Measurements from ENCODE around the gene HPGDS. TPM values are rescaled to one million over a fixed set of nuclear protein-coding genes. Genes with fewer than 3 reads are reported as not detected.

Gene HPGDS
- total and polyA plus RNA-seq, 10 of the 15 experiments (the other 5 are each of a cell fraction or from before 2014, with no cell fraction given), result not detected

GRCh38 chr4:94262163-94263016 lies 80.2 kb downstream of the HPGDS start:
- no peak overlapping the region for H3K27ac ChIP-seq (ENCODE audit: control insufficient read depth, insufficient read depth)
- H3K79me2 ChIP-seq (ENCODE audit: control insufficient read depth, insufficient read depth, low read length), result no peaks in the 10 kb centered on the region
- no peak overlapping the region for H3K9ac ChIP-seq (ENCODE audit: control insufficient read depth, insufficient read depth, low read length)
- no peak for DNase-seq (ENCODE audit: low read depth, low spot score)
- no peak overlapping the region for H3K4me2 ChIP-seq (ENCODE audit: control insufficient read depth, insufficient read depth)
- 88% methylated on average over 5 of the region's 5 CpGs for WGBS (ENCODE audit: insufficient coverage, insufficient replicate concordance, low lambda C conversion rate, missing lambda C conversion rate)
- H3K9me3 ChIP-seq (replicated peaks; ENCODE audit: control insufficient read depth, insufficient read depth, low read length), result no peaks in the 10 kb centered on the region
- FAIRE-seq, result peak; percentile 35
- no peak for TF ChIP-seq MYC (IDR thresholded peaks at IDR 0.05; ENCODE audit: insufficient read depth, insufficient read length, insufficient replicate concordance, low read length, severe bottlenecking)
- no peak for TF ChIP-seq RUNX3 (IDR thresholded peaks at IDR 0.05; ENCODE audit: low read length)
- no peak for TF ChIP-seq SUPT20H (IDR thresholded peaks at IDR 0.05; ENCODE audit: borderline replicate concordance, control insufficient read depth, low read depth, low read length)
- TF ChIP-seq BMI1 (IDR thresholded peaks at IDR 0.05; ENCODE audit: borderline replicate concordance), result no peak
- TF ChIP-seq CHD4 (IDR thresholded peaks at IDR 0.05), result no peak
- TF ChIP-seq BRCA1 (IDR thresholded peaks at IDR 0.05; ENCODE audit: low read depth, low read length), result no peak
- TF ChIP-seq ASH2L (IDR thresholded peaks at IDR 0.05; ENCODE audit: borderline replicate concordance, low read depth), result no peak
- no peak for TF ChIP-seq EP300 (IDR thresholded peaks at IDR 0.05; ENCODE audit: borderline replicate concordance in 1 of 2, control insufficient read depth in 1 of 2, low read depth in 2 of 2, low read length in 2 of 2)
- no peak for TF ChIP-seq RBBP5 (conservative IDR thresholded peaks at IDR 0.05)
- no peak for TF ChIP-seq HCFC1 (IDR thresholded peaks at IDR 0.05; ENCODE audit: low read length)
- TF ChIP-seq ZBTB4 (CRISPR knock-in tag; IDR thresholded peaks at IDR 0.05), result no peak
- no peak for TF ChIP-seq PAX5 (IDR thresholded peaks at IDR 0.05; ENCODE audit: borderline replicate concordance, low read depth, low read length)
- TF ChIP-seq ZNF207 (IDR thresholded peaks at IDR 0.05; ENCODE audit: borderline replicate concordance), result no peak
- TF ChIP-seq LARP7 (IDR thresholded peaks at IDR 0.05), result no peak
- TF ChIP-seq RAD51 (IDR thresholded peaks at IDR 0.05), result no peak
- TF ChIP-seq EED (IDR thresholded peaks at IDR 0.05; ENCODE audit: low read depth), result no peak
- no peak for TF ChIP-seq MTA2 (IDR thresholded peaks at IDR 0.05; ENCODE audit: low read depth)
- TF ChIP-seq RCOR1 (conservative IDR thresholded peaks at IDR 0.05; ENCODE audit: low read depth, low read length), result no peak
- TF ChIP-seq KDM1A (IDR thresholded peaks at IDR 0.05; ENCODE audit: borderline replicate concordance), result no peak
- no peak for TF ChIP-seq SKIL (IDR thresholded peaks at IDR 0.05; ENCODE audit: low read depth, poor library complexity, severe bottlenecking)
- H3K27me3 ChIP-seq (replicated peaks in 1 of 2; ENCODE audit: control insufficient read depth in 2 of 2, insufficient read depth in 2 of 2, low read length in 1 of 2), result no peaks in the 10 kb centered on the region
- H3K4me1 ChIP-seq (ENCODE audit: control insufficient read depth, insufficient read depth, low read length), result no peaks in the 10 kb centered on the region
- no peak for ATAC-seq
- intact Hi-C loops (cut with micrococcal nuclease; ENCODE audit: unreplicated experiment), result no loop called here
- ChIA-PET CTCF (no interaction called here), RAD21 (ENCODE audit: unreplicated experiment) (no interaction called here), POLR2A (interaction anchor here (0.6 kb wide), 1 partner anchor 370 kb away, joined by 4 read pairs; no protein-coding TSS in a partner anchor), SMC1A (ENCODE audit: uncharacterized antibody, unreplicated experiment) (interaction anchor here (0.8 kb wide), 1 partner anchor 14 kb away, joined by 3 read pairs; no protein-coding TSS in a partner anchor)
- in situ Hi-C loops (cut with MboI), result no loop called here
- H3K4me3 ChIP-seq, result no peak overlapping the region
- no peak overlapping the region for H2AFZ ChIP-seq (ENCODE audit: control insufficient read depth, low read depth, low read length)
- H3K36me3 ChIP-seq (ENCODE audit: control insufficient read depth in 2 of 2, insufficient read depth in 2 of 2, low read length in 1 of 2), result peaks cover 0 to 8% of the 10 kb centered on the region in 2 experiments; a peak in 1 of 4 replicates
- H4K20me1 ChIP-seq (ENCODE audit: control insufficient read depth, insufficient read depth), result no peaks in the 10 kb centered on the region
- no TSS peak for BruUV-seq (replicated peaks)
